Measurements from ENCODE around the gene SMIM7.
"Not testable (repeated sequence)": the region's sequence is repeated elsewhere in the genome, so short reads cannot be mapped to it uniquely, and the experiment has no call there.

SMIM7 gene

DNA sequence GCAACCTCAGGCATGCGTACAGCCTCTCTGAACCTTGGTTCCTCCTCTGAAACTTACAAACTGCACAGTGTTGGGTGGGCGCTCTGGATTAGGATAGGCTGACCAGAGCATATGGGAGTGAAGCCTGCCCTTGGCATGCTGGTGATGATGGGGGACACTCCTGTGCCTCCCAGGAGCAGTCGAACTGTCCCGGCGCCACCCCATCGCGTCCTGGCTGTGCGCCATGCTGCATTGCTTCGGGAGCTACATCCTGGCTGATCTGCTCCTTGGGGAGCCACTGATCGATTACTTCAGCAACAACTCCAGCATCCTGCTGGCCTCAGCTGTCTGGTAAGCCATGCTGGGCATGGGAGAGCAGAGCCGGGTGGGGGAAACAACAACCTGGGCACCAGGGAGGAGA lies 19.9 kb upstream of the SMIM7 start:
- TF ChIP-seq, protein P1, sequence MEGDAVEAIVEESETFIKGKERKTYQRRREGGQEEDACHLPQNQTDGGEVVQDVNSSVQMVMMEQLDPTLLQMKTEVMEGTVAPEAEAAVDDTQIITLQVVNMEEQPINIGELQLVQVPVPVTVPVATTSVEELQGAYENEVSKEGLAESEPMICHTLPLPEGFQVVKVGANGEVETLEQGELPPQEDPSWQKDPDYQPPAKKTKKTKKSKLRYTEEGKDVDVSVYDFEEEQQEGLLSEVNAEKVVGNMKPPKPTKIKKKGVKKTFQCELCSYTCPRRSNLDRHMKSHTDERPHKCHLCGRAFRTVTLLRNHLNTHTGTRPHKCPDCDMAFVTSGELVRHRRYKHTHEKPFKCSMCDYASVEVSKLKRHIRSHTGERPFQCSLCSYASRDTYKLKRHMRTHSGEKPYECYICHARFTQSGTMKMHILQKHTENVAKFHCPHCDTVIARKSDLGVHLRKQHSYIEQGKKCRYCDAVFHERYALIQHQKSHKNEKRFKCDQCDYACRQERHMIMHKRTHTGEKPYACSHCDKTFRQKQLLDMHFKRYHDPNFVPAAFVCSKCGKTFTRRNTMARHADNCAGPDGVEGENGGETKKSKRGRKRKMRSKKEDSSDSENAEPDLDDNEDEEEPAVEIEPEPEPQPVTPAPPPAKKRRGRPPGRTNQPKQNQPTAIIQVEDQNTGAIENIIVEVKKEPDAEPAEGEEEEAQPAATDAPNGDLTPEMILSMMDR (IDR thresholded peaks at IDR 0.05; ENCODE audit: low read depth, low read length), result no peak
- DNase-seq (ENCODE audit: extremely low read depth, low read depth), result no peak

- DNase-seq (ENCODE audit: extremely low read depth, low read depth), result no peak
- TF ChIP-seq, protein P1 (IDR thresholded peaks at IDR 0.05; ENCODE audit: low read depth, low read length), result no peak
Measured at GRCh38 chr19:16678498-16678897, 18.6 kb upstream of the SMIM7 start.

DNA sequence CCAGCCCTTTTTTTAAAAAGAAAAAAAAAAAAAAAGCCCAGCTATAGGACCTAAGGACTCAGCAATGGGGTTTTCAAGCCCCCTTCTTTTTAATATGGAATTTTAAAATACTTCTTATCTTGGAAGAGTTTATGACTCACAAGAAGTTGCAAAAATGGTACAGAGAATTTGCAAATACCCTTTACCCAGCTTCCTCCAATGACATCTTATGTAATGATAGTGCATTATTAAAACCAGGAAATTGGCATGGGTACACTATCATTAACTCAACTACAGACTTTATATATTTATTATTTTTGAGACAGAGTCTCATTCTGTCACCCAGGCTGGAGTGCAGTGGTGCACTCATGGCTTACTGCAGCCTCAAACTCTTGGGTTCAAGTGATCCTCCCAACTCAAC lies 17.1 kb upstream of the SMIM7 start:
- TF ChIP-seq, protein P1 (IDR thresholded peaks at IDR 0.05; ENCODE audit: low read depth, low read length), result no peak
- no peak for DNase-seq (ENCODE audit: extremely low read depth, low read depth)

DNA sequence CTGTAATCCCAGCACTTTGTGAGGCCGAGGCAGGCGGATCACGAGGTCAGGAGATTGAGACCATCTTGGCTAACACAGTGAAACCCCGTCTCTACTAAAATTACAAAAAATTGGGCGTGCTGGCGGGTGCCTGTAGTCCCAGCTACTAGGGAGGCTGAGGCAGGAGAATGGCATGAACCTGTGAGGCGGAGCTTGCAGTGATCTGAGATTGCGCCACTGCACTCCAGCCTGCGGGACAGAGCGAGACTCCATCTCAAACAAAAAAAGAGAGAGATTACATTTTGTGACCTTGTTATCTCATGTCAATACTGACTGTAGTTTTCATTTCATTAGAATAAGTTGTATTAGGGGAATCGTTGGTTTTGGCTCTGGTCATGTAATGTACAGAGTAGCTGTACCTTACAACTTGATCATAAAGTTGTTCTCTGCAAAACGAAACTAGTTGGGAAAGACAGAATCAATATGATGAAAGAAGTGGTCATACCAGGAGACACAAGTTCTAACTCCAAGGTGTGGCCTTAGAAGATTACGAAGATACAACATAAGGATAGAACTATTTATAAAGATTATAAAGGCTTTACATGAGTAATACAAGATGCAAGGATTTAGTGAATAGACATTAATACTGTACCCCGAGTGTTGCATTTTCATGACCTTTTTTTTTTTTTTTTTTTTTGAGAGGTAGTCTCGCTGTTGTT lies 16.3 kb upstream of the SMIM7 start:
- DNase-seq (ENCODE audit: extremely low read depth, low read depth), result no peak
- TF ChIP-seq, protein P1 (IDR thresholded peaks at IDR 0.05; ENCODE audit: low read depth, low read length), result no peak

DNA sequence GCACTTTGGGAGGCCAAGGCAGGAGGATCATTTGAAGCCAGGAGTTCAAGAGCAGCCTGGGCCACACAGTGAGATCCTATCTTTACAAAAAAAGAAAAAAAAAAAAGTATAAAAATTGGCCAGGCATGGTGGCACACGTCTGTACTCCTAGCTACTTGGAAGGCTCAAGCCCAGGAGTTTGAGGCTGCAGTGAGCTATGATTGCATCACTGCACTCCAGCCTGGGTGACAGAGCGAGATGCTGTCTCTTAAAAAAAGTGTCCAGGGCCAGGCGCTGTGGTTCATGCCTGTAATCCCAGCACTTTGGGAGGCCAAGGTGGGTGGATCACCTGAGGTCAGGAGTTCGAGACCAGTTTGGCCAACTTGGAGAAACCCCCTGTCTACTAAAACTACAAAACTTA lies 13.9 kb upstream of the SMIM7 start:
- not testable (repeated sequence) for DNase-seq (ENCODE audit: extremely low read depth, low read depth)

DNA sequence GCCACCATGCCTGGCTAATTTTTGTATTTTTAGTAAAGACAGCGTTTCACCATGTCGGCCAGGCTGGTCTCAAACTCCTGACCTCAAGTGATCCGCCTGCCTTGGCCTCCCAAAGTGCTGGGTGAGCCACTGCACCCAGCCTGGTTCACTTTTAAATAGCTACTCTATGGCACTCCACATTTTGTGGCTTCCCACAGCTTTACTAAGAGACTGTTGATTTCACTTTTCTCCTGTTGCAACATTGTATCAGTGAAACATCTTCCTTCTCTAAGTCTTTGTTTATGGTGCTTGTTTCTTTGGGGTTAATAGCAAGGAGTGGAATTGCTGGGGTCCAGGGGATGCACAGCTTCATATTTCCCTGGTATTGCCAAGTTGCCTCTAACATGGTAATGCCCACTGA lies 13.3 kb upstream of the SMIM7 start:
- TF ChIP-seq, protein P1 (IDR thresholded peaks at IDR 0.05; ENCODE audit: low read depth, low read length), result no peak
- DNase-seq (ENCODE audit: extremely low read depth, low read depth), result no peak

DNA sequence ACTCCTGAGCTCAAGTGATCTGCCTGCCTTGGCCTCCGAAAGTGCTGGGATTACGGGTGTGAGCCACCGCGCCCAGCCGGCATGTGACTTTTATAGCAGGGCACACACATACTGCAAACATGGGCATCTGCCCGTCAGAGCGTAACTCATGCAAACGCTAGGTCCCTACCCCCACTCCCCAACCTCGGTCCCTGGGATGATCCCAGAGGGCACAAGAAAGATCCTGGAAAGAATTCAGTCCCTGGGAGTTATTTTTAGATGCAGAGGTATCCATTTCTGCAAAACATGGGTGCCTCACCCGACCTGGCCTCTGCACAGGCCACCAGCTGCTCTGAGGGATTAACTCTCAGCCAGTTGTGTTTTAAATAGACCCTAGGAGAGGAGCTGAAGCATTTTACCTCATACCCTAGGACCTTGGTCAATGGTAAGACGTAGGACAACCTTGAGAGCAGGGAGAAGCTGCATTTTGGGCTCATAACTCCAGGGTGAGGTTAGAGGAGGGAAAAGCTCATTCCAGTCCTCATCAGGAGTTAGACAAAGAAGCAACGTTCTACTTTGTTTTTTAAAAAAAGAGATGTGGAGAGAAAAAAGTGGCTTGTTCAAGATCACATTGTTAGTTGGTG lies 11.8 kb upstream of the SMIM7 start:
- TF ChIP-seq, protein P1 (IDR thresholded peaks at IDR 0.05; ENCODE audit: low read depth, low read length), result no peak
- DNase-seq (ENCODE audit: extremely low read depth, low read depth), result no peak

DNA sequence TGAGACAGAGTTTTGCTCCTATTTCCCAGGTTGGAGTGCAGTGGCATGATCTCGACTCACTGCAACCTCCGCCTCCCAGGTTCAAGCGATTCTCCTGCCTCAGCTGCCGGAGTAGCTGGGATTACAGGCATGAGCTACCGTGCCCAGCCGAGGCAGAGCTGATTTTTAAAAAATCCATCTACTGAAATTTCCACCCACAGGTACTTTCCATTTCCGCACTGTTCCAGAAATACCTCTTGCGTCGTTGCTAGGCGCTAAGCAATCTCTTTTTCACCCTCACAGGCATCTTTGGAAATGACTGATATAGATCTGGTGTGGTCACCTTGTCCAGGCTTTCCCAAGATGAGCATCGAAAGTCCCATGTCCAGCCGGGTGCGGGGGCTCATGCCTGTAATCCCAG lies 10.3 kb upstream of the SMIM7 start:
- no peak for DNase-seq (ENCODE audit: extremely low read depth, low read depth)
- TF ChIP-seq, protein P1 (IDR thresholded peaks at IDR 0.05; ENCODE audit: low read depth, low read length), result no peak

GRCh38 chr19:16668702-16669101 lies 8.8 kb upstream of the SMIM7 start:
- DNase-seq (ENCODE audit: extremely low read depth, low read depth), result not testable (repeated sequence)
